Heart right ventricle (tissue), 16 donors: ENCODE results near the gene TRIP10. TPM values are rescaled to one million over a fixed set of nuclear protein-coding genes. Genes with fewer than 3 reads are reported as not detected.

Source experiments
- ATAC-seq, 8 donors: fragments of 200-7000 bp; cut with Tn5 transposase; one replicate each; pipeline ENCODE4 v1.9.1; 2020; ENCODE audit warnings: mild to moderate bottlenecking in 8 of 8, moderate library complexity in 8 of 8, moderate number of reproducible peaks in 1 of 8
- DNase-seq, 2 donors: peaks; one replicate each; pipeline ENCODE4 v3.0.0-alpha.2; 2020
- H3K27ac ChIP-seq, 10 donors: fragments of 200-600 bp; sonication (generic) in 2 of 10; one replicate each; pipeline versions ENCODE4 v1.5.0 to v1.8.0; 2020 to 2022; ENCODE audit warnings: mild to moderate bottlenecking in 3 of 10
- H3K27me3 ChIP-seq, 7 donors: fragments of 200-600 bp; one replicate each; pipeline ENCODE4 v1.8.0; 2021 to 2022; ENCODE audit warnings: mild to moderate bottlenecking in 2 of 7
- H3K36me3 ChIP-seq, 9 donors: fragments of 200-600 bp; sonication (generic) in 1 of 9; one replicate each; pipeline versions ENCODE4 v1.5.0 to v1.8.0; 2020 to 2022; ENCODE audit warnings: mild to moderate bottlenecking in 2 of 9
- H3K4me1 ChIP-seq, 9 donors: fragments of 200-600 bp; sonication (generic) in 1 of 9; one replicate each; pipeline versions ENCODE4 v1.5.0 to v1.8.0; 2020 to 2022; ENCODE audit warnings: mild to moderate bottlenecking in 4 of 9
- H3K4me3 ChIP-seq, 10 donors: fragments of 200-600 bp; sonication (generic) in 2 of 10; one replicate each; pipeline versions ENCODE4 v1.5.0 to v1.8.0; 2020 to 2022; ENCODE audit warnings: mild to moderate bottlenecking in 7 of 10, moderate library complexity in 2 of 10
- H3K9me3 ChIP-seq, 11 donors: fragments of 200-600 bp in 10 of 11; sonication (generic) in 2 of 11; one replicate each; pipeline versions ENCODE4 v1.5.0 to v1.8.0; 2013 to 2022; ENCODE audit warnings: mild to moderate bottlenecking in 2 of 11, control low read depth in 1 of 11, moderate library complexity in 1 of 11
- WGBS, 2 donors: extraction: QIAGEN DNeasy Blood & Tissue Kit; methylation state at CpG; one replicate each; pipeline ENCODE4 v1.1.7; 2013; ENCODE audit warnings: inconsistent platforms in 1 of 2; 5-methylcytosine and 5-hydroxymethylcytosine counted together
- intact Hi-C, 10 donors: fragments of 100-400 bp; cut with DNase I; formaldehyde crosslinking; loops; one replicate each; pipeline versions ENCODE4 v1.11.1 to v1.14.2; 2022
- polyA plus RNA-seq, 2 donors: library from polyadenylated mRNA; stranded (reverse); fragments of 200-250 nt; gene quantifications; one replicate each; pipeline ENCODE4 v1.2.3, GENCODE V29; 2013
- total RNA-seq, 10 donors: library from RNA; stranded (reverse); fragmentation: NEBNext Ultra II Directional in 3 of 10; extraction: Animal tissue kit (Norgen Biotek cat#: 25700) in 3 of 10; gene quantifications; one replicate each; pipeline versions ENCODE4 v1.2.1 to v1.2.4, GENCODE V29; 2021 to 2023
- TF ChIP-seq, protein P1 (sequence below), 9 donors: fragments of 200-600 bp; sonication (generic) in 2 of 9; IDR thresholded peaks; one replicate each; pipeline versions ENCODE4 v1.5.0 to v1.8.0; 2021 to 2022; ENCODE audit warnings: antibody characterized with exemption in 9 of 9, mild to moderate bottlenecking in 5 of 9, moderate library complexity in 1 of 9
- donor health status: Arrhythmogenic right ventricular cardiomyopathy.
- donor health status: ischemic (EF 13 %, LVEDD 7.1; RV severe dilation, severe dysfunction).
- donor health status: healthy with polysubstance abuse.
- donor health status: DM: no; HTN: yes; CAD: no.
- donor health status: DM: no; HTN: no; CAD: no.
- donor health status: ischemic (EF 25% LVEDD 6.9; RV normal size, moderate dysfunction).
- donor health status: ischemic (EF 25% LVEDD 5.7; RV mildly dilated, moderate dysfunction).
- donor health status: healthy.
- donor health status: DM: yes; HTN: yes; CAD: no.
- donor health status: Ischemic cardiomyopathy.
- donor health status: ischemic (EF 35%, LVEDD 5.7; RV mildly dilated, moderate dysfunction).
- donor health status: nonischemic (EF 11% LVEDD 7.7; RV severe dilation, severe dysfunction).
- donor health status: DM: yes; HTN: yes; CAD: no.
- donor health status: PGD.
- donor health status: ischemic (EF 29% LVEDD 5.4; RV normal size, mild dysfunction).
- donor health status: nonischemic (EF 23%, LVEDD 6.1; RV moderate dilation, normal function).

The TRIP10 gene
- total and polyA plus RNA-seq, 12 donors: 60.6 to 314 (median 76.0) TPM

DNA sequence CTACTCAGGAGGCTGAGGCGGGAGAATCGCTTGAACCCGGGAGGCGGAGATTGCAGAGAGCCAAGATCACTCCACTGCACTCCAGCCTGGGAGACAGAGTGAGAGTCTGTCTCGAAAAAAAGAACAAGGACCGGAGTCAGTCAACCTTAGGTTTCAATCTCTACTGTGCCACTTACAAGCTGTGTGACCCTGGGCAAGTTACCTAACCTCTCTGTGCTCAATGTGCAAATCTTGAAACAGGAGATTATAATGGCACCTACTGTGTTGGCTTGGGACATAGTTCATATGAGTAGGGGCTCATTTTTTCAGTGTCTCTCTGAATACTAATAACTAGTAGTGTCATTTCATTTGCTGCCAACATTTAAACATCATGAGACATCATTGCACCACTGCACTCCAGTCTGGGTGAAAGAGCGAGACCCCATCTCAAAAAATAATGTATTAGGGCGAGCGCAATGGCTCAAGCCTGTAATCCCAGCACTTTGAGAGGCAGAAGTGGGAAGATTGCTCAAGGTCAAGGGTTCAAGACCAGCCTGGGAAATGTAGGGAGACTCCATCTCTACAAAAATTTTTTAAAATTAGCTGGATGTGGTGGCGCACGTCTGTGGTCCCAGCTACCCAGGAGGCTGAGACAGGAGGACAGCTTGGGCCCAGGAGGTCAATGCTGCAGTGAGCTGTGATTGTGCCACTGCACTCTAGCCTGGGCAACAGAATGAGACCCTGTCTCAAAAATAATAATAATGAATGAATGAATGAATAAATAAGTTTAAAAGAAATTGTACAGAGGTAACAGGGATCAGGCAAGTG lies 24.5 kb upstream of the TRIP10 start:
- Histone ChIP-seq H3K27ac (no peak overlapping the region), H3K9me3 (no peaks in the 10 kb centered on the region), H3K4me1 (no peaks in the 10 kb centered on the region), H3K36me3 (peaks cover 0 to 4% (median 0%) of the 10 kb centered on the region in 9 donors), H3K27me3 (peaks cover 0 to 44% (median 21%) of the 10 kb centered on the region in 7 donors), H3K4me3 (no peak overlapping the region)
- ATAC-seq: no peak
- WGBS, 2 donors: 89 to 92% methylated on average over 11 of the region's 11 CpGs
- no peak for DNase-seq
- intact Hi-C loops: no loop called here
- TF ChIP-seq, protein P1, sequence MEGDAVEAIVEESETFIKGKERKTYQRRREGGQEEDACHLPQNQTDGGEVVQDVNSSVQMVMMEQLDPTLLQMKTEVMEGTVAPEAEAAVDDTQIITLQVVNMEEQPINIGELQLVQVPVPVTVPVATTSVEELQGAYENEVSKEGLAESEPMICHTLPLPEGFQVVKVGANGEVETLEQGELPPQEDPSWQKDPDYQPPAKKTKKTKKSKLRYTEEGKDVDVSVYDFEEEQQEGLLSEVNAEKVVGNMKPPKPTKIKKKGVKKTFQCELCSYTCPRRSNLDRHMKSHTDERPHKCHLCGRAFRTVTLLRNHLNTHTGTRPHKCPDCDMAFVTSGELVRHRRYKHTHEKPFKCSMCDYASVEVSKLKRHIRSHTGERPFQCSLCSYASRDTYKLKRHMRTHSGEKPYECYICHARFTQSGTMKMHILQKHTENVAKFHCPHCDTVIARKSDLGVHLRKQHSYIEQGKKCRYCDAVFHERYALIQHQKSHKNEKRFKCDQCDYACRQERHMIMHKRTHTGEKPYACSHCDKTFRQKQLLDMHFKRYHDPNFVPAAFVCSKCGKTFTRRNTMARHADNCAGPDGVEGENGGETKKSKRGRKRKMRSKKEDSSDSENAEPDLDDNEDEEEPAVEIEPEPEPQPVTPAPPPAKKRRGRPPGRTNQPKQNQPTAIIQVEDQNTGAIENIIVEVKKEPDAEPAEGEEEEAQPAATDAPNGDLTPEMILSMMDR (IDR thresholded peaks at IDR 0.05): no peak

DNA sequence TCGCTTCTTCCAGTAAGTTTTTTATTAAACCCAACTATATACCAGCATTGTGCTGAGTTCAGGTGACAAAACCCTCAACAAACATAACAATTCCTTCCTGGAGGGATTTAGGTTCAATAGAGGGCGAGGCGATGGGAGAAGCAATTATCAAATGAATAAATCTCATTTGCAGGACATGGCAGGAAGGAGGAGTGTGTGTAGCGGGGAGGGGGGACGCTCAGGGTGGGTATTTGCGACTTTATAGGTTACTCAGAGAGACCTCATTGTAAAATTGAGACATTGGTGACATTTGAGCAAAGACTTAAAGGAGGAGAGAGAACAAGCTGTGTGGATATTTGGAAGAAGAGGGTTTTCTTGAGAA lies 22.9 kb upstream of the TRIP10 start:
- DNase-seq (no peak), ATAC-seq (no peak)
- no peaks in the 10 kb centered on the region for H3K9me3 ChIP-seq
- H3K4me1 ChIP-seq: peaks cover 0 to 9% (median 0%) of the 10 kb centered on the region in 9 donors
- no peak overlapping the region for H3K27ac ChIP-seq
- TF ChIP-seq, protein P1 (IDR thresholded peaks at IDR 0.05): no peak
- intact Hi-C loops: no loop called here
- H3K27me3 ChIP-seq: peaks cover 0 to 29% (median 7%) of the 10 kb centered on the region in 7 donors
- peaks cover 0 to 4% (median 0%) of the 10 kb centered on the region in 9 donors for H3K36me3 ChIP-seq
- H3K4me3 ChIP-seq: no peak overlapping the region
- 61% methylated on average over 6 of the region's 6 CpGs for WGBS, 2 donors

- ATAC-seq (no peak), DNase-seq (no peak)
- H3K27me3 ChIP-seq: peaks cover 0 to 25% (median 3%) of the 10 kb centered on the region in 7 donors
- H3K4me1 ChIP-seq: peaks cover 0 to 14% (median 0%) of the 10 kb centered on the region in 9 donors
- TF ChIP-seq, protein P1 (IDR thresholded peaks at IDR 0.05): no peak
- H3K4me3 ChIP-seq: no peak overlapping the region
- no peak overlapping the region for H3K27ac ChIP-seq
- WGBS, 2 donors: 65 to 68% methylated on average over 10 of the region's 10 CpGs
- H3K9me3 ChIP-seq: no peaks in the 10 kb centered on the region
- H3K36me3 ChIP-seq: peaks cover 0 to 4% (median 0%) of the 10 kb centered on the region in 9 donors
- intact Hi-C loops: no loop called here
Measured at GRCh38 chr19:6717036-6717435, 22.4 kb upstream of the TRIP10 start.

- H3K4me3 ChIP-seq: no peak overlapping the region
- DNase-seq (no peak), ATAC-seq (no peak)
- intact Hi-C loops: no loop called here
- TF ChIP-seq, protein P1 (IDR thresholded peaks at IDR 0.05): no peak
- H3K27ac ChIP-seq: no peak overlapping the region
- no peaks in the 10 kb centered on the region for H3K9me3 ChIP-seq
- peaks cover 0 to 25% (median 3%) of the 10 kb centered on the region in 7 donors for H3K27me3 ChIP-seq
- H3K36me3 ChIP-seq: peaks cover 0 to under 1% (median 0%) of the 10 kb centered on the region in 9 donors
- H3K4me1 ChIP-seq: peaks cover 0 to 19% (median 0%) of the 10 kb centered on the region in 9 donors
- 72 to 87% methylated on average over 4 of the region's 4 CpGs for WGBS, 2 donors
Measured at GRCh38 chr19:6717441-6717971, 22.0 kb upstream of the TRIP10 start.
